Astrocyte of the cerebellum (primary cell): Measurements from ENCODE around the gene MTMR6.

ENCODE experiments used
- DNase-seq: peaks from one replicate; pipeline ENCODE4 v3.0.0-alpha.2; 2011; ENCODE audit warnings: low read depth
- H3K4me3 ChIP-seq: 2 replicates; pipeline ENCODE4 v1.5.1; 2011; ENCODE audit warnings: mild to moderate bottlenecking, low read depth, low read length, moderate library complexity
- in situ Hi-C: cut with HindIII; loops from 2 replicates; pipeline ENCODE4 v1.10.0; 2017; ENCODE audit warnings: low sequenced_read_pairs
- TF ChIP-seq, protein P1 (sequence below): IDR thresholded peaks from 2 replicates; pipeline ENCODE4 v1.5.1; 2012; ENCODE audit warnings: low read length, low read depth, moderate library complexity, mild to moderate bottlenecking; ENCODE audit errors: missing control alignments

MTMR6 gene

DNA sequence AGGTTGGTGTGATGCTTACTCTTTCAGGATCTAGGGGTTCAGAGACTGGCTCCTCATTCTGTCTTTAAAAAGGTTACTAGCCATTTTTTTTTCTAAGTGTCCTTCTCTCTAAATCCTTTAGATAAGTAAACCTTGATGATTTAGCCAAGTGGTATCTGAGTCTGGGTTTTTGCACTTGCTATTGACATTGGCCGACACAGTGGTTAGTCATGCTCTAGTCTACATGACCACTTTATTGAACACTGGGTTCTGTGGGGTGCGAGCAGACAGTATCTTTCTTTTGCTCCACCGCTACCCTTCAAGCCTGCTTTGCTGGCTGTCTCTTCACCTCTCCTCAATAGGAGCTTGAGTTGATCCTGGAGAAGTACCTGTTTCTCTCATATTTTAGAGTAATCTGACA, 7.9 kb upstream of the MTMR6 start:
- TF ChIP-seq, protein P1, sequence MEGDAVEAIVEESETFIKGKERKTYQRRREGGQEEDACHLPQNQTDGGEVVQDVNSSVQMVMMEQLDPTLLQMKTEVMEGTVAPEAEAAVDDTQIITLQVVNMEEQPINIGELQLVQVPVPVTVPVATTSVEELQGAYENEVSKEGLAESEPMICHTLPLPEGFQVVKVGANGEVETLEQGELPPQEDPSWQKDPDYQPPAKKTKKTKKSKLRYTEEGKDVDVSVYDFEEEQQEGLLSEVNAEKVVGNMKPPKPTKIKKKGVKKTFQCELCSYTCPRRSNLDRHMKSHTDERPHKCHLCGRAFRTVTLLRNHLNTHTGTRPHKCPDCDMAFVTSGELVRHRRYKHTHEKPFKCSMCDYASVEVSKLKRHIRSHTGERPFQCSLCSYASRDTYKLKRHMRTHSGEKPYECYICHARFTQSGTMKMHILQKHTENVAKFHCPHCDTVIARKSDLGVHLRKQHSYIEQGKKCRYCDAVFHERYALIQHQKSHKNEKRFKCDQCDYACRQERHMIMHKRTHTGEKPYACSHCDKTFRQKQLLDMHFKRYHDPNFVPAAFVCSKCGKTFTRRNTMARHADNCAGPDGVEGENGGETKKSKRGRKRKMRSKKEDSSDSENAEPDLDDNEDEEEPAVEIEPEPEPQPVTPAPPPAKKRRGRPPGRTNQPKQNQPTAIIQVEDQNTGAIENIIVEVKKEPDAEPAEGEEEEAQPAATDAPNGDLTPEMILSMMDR, result no peak
- no peak for DNase-seq
- in situ Hi-C loops, result no loop called here
- no peak overlapping the region for H3K4me3 ChIP-seq

- no peak overlapping the region for H3K4me3 ChIP-seq
- in situ Hi-C loops, result no loop called here
- TF ChIP-seq, protein P1, result no peak
- no peak for DNase-seq
Observed at GRCh38 chr13:25292301-25292700, 5.0 kb upstream of the MTMR6 start.

DNA sequence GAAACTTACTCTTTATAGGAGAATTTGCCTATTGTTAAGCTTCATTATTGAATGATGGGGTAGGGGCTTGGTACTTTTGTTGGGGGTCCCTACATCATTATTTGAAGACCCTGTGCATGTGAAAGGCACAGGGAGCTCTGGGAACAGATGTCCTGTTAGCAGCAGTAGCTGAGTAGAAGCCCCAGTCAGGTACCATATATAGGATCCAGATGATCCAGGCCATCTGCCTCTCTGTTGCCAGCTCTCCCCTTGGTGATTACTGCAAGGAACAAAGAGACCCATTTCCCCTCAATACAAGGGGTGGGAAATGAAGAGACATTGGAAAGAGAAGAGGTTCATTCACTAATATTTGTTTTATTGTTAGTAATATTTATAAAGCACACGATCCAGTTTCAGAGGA, 4.4 kb upstream of the MTMR6 start:
- in situ Hi-C loops, result no loop called here
- no peak overlapping the region for H3K4me3 ChIP-seq
- no peak for DNase-seq
- TF ChIP-seq, protein P1, result no peak

- in situ Hi-C loops, result no loop called here
- no peak overlapping the region for H3K4me3 ChIP-seq
- TF ChIP-seq, protein P1, result no peak
- DNase-seq, result no peak
Observed at GRCh38 chr13:25288966-25289365, 1.7 kb upstream of the MTMR6 start.

DNA sequence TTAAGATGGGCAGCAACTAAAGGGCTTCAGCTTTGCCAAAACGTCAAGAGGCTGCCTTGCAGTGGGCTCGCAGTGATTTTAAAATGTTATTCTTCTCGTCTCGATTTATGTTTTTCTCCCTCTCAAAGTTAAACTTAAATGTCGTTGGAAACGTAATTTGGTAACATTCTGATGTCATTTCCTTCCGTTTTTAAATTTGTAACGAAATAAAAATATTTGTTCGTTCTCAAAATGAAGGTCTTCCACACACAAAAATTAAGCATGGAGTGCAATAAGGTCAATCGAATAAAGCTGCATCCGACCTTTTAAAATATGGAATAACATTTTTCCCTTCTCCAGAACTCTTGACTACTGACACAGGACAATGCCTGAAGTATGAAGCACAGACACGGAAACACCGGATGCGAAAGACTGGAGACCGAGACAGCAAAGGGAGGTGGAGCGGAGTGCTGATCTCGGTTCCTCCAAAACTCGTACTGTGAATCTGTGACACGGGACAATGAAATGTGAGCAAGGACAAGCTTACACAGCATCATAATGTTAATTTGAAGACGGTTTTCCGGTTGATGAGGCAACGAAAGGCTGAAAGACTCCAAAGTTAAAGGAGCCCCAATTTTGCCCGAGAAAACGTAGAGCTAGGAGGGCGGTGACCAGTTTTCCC, 850 bp downstream of the MTMR6 start:
- peak overlapping the region; percentile 81 for H3K4me3 ChIP-seq
- DNase-seq, result no peak
- TF ChIP-seq, protein P1, result no peak
- in situ Hi-C loops, result no loop called here

DNA sequence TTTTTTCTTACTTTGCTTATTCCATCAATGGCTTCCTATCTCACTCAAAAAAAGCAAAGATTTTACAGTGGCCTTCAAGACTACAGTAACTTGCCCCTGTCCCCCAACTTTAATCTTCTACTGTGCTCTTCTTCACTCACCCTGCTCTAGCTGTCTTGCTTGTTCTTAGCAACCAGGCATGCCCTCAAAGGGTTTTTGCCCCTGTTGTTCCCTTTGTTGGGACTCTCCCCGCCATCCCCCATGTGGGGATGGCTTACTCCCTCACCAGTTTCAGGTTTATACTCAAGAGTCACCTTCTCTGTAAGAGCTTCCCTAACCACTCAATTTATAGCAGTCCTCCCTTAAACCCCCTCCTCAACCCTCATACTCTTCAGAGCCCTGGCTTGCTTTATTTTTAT, 5.4 kb downstream of the MTMR6 start:
- TF ChIP-seq, protein P1, result no peak
- in situ Hi-C loops, result no loop called here

More for the DNA sequence above, 5.4 kb downstream of the MTMR6 start:
- DNase-seq, result no peak
- no peak overlapping the region for H3K4me3 ChIP-seq
